ENCODE data around the gene SENP6.
"Not testable (repeated sequence)": the region's sequence is repeated elsewhere in the genome, so short reads cannot be mapped to it uniquely, and the experiment has no call there.

SENP6 gene

DNA sequence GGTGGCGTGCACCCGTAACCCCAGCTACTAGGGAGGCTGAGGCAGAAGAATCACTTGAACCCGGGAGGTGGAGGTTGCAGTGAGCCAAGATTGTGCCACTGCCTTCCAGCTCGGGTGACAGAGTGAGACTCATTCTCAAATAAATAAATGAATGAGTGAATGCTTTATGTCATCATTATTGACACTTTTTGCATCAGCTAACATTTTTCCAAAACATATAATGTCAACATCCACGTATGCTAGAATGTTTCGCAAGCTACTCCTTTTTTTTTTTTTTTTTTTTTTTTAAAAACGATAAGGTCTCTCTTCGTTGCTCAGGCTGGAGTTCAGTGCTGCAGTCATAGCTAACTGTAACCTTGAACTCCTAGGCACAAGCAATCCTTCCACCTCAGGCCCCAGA, 72.2 kb downstream of the SENP6 start:
- DNase-seq = no peak

DNA sequence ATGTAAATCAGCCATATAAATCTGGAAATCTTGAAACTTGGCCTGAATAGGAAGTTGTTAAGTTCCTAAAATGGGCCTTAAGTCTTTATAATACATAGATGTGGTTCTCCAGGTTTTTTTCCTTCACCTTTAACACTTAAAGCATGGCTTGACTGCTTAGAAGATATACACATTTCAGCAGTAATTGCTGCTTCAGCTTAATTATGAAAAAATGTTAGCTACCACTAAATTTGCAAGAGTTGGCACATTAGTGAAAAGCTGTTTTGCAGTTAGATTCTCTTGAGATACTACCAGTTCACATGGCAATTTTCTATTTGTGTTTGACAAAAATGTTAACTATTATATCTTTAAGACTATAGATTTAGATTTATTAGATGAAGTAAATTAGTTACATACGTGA, 74.7 kb downstream of the SENP6 start:
- no peak for DNase-seq

DNA sequence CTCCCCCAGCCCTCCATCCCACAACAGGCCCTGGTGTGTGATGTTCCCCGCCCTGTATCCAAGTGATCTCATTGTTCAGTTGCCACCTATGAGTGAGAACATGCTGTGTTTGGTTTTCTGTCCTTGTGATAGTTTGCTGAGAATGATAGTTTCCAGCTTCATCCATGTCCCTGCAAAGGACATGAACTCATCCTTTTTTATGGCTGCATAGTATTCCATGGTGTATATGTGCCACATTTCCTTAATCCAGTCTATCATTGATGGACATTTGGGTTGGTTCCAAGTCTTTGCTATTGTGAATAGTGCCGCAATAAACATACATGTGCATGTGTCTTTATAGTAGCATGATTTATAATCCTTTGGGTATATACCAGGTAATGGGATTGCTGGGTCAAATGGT, 80.9 kb downstream of the SENP6 start:
- DNase-seq = not testable (repeated sequence)

DNA sequence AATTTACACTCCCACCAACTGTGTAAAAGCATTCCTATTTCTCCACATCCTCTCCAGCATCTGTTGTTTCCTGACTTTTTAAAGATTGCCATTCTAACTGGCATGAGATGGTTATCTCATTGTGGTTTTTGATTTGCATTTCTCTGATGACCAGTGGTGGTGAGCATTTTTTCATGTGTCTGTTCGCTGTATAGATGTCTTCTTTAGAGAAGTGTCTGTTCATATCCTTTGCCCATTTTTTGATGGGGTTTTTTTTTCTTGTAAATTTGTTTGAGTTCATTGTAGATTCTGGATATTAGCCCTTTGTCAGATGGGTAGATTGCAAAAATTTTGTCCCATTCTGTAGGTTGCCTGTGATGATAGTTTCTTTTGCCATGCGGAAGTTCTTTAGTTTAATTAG, 81.3 kb downstream of the SENP6 start:
- DNase-seq = not testable (repeated sequence)

DNA sequence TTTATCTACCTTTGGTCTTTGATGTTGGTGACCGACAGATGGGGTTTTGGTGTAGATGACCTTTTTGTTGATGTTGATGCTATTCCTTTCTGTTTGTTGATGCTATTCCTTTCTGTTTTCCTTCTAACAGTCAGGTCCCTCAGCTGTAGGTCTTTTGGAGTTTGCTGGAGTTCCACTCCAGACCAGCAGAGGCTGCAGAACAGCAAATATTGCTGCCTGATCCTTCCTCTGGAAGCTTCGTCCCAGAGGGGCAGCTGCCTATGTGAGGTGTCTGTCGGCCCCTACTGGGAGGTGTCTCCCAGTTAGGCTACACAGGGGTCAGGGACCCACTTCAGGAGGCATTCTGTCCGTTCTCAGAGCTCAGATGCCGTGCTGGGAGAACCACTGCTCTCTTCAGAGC, 85.9 kb downstream of the SENP6 start:
- DNase-seq = not testable (repeated sequence)

DNA sequence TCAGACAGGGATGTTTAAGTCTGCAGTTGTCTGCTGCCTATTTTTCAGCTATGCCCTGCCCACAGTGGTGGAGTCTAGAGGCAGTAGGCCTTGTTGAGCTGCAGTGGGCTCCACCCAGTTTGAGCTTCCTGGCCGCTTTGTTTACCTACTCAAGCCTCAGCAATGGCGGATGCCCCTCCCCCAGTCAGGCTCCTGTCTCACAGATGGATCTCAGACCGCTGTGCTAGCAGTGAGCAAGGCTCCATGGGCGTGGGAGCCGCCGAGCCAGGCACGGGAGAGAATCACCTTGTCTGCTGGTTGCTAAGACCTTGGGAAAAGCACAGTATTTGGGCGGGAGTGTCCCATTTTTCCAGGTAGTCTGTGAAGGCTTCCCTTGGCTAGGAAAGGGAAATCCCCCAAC, 86.3 kb downstream of the SENP6 start:
- not testable (repeated sequence) for DNase-seq

DNA sequence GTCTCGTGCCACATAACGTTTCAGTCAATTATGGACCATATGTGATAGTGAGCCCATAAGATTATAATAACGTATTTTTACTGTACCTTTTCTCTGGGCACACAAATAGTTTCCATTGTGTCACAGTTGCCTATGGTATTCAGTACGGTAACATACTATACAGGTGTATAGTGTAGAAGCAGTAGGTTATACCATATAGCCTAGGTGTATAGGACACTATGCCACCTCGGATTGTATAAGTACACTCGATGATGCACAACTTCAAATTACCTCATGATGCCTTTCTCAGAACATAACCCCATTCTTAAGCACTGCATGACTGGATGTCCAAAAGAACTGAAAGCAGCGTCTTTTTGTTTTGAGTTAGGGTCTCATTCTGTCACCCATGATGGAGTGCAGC, 87.9 kb downstream of the SENP6 start:
- DNase-seq = no peak

DNA sequence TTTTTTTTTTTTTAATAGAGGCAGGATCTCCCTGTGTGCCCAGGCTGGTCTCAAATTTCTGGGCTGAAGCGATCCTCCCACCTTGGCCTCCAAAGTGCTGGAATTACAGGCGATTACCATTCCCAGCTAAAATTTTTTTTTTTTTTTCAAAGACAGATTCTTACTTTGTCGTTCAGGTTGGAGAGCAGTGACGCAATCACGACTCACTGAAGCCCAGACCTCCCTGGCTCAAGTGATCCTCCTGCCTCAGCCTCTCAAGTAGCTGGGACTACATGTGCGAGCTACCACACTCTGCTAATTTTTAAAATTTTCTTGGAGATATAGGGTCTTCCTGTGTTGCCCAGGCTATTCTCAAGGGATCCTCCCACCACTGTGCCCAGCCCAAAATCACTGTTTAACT, 89.3 kb downstream of the SENP6 start:
- DNase-seq = no peak

DNA sequence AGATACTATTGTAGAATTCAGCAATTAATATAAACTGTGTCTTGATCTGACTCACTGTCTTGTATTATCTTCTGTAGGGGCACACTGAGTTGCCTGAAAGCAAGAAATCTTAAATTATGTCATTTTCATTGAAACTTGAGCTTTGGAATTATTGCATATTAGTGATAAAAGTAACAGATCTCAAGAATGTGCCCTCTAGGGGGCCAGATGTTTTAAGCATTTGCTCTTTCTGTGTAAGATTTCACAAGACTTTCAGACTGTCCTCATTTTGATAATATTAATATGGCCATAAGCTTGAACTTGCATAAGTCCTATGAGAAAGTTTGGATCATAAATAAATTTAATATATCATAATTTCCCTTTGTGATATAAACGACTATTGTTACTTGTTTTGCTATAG, 91.9 kb downstream of the SENP6 start:
- no peak for DNase-seq

DNA sequence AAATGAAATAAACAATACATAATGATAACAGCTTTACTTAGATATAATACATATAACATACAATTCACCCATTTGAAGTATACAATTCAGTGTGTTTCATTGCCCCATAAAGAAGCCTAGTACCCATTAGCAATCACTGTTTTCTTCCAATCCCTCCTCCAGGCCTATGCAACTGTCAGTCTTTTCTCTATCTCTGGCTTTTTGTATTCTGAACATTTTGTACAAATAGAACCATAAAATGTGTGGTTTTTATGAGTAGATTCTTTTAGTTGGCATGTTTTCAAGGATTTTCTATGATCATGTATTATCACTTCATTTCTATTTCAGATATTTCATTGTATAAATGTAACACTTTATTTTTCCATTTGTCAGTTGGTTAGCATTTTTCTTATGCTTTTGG, 92.7 kb downstream of the SENP6 start:
- DNase-seq = no peak

DNA sequence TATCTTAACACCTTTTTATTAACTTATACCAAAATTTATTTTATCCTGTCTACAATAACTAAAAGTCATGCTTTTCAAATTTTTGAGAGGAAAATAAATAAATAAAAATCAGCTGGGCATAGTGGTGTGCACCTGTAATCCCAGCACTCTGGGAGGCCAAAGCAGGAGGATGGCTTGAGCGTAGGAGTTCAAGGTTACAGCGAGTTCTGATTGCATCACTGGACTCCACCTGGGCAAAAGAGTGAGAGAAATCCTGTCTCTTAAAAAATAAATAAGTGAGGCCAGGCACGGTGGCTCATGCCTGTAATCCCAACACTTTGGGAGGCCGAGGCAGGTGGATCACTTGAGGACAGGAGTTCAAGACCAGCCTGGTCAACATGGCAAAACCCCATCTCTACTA, 106.7 kb downstream of the SENP6 start:
- DNase-seq = not testable (repeated sequence)

DNA sequence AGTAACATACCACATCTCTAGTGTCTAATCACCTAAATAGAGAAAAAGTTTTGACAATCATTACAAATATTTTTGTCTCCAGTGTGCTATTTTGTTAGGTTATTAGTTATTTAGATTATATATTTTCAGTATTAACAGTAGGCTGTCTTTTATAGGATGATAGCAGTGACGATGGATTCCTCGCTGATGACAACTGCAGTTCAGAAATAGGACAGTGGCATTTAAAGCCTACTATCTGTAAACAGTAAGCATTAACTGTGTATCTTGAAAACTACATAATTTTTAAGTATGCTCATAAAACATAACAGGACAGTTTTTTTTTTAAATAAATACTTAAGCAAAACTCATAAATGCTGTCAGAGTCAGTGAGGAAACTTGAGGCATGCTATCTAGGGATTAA, 109.5 kb downstream of the SENP6 start:
- no peak for DNase-seq

DNA sequence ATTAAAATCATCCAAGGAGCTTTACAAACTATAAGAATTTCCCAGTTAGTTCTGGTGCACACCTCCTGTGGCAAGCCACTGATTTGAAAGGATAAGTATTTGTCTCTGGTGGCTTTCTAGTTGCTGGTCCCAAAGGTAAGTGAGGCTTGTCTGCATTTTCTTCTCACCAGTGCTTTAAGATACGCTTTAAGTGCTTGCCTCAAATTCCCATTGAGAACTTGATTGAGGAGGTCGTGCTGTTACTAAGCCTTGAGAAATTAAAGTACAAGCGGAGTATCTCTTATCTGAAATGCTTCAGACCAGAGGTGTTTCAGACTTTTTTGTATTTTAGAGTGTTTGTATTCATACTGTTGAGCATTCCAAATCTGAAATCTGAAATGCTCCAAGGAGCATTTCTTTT, 117.5 kb downstream of the SENP6 start:
- DNase-seq = no peak

DNA sequence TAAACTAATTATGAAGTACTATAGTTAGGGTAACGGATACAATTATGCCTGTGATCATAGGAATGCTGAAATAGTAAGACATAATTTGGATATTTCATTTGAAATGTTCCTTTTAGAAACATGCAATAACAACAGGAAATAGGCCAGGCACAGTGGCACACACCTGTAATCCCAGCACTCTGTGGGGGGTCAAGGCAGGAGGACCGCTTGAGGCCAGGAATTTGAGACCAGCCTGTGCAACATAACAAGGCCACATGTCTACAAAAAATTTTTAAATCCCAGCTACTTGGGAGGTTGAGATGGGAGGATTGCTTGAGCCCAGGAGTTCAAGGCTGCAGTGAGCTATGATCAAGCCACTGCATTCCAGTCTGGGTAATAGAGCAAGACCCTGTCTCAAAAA, 121.7 kb downstream of the SENP6 start:
- DNase-seq = no peak

DNA sequence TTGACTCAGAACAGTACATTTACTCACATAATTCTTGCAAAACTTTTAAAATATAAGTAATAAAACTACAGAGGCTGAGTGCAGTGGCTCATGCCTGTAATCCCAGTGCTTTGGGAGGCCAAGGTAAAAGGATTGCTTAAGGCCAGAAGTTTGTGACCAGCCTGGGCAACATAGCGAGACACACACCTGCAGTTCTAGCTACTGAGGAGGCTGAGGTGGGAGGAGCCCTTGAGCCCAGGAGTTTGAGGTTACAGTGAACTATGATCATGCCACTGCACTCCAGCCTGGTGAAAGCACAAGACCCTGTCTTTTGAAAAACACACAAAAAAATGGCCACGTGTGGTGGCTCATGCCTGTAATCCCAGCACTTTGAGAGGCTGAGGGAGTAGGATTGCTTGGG, 125.5 kb downstream of the SENP6 start:
- no peak for DNase-seq

DNA sequence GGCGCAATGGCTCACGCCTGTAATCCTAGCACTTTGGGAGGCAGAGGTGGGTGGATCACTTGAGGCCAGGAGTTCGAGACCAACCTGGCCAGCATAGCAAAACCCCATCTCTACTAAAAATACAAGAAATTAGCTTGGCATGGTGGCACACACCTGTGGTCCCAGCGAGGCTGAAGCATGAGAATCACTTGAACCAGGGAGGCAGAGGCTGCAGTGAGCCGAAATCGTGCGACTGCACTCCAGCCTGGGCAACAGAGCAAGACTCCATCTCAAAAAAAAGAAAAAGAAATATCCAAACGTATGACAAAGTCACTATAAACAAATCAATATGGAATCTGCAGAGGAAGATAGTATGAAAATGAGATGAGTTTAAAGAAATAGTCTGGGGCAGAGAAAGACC, 129.3 kb downstream of the SENP6 start:
- not testable (repeated sequence) for DNase-seq

DNA sequence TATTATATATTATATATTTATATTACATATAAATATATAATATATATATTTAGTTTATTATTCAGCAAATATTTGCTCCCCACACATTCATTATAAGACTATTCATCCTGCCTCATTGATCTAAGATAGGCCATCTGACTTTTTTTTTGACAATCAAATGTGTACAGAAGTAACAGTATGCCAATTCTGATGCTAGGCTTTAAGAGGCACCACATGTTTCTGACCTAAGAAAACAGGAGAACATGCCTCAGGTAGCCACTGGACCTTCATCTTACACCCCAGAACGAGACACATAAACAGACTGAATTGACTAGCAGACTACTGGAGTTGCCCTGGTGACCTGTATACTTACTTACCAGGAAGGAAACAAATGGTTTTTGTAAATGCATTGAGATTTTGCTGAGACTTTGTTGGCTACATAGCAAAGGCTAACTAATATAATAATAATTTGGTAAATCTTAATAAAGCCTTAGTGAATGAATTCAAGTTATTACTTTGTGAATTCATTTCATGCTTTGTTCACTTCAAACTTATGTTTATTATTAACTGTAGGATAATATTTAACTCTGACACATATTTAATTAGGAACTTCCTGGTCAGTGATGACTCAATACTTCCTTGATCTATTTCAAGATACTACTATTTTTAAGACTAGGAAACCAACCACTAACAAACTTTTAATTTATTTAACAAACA, 134.0 kb downstream of the SENP6 start:
- DNase-seq = no peak

DNA sequence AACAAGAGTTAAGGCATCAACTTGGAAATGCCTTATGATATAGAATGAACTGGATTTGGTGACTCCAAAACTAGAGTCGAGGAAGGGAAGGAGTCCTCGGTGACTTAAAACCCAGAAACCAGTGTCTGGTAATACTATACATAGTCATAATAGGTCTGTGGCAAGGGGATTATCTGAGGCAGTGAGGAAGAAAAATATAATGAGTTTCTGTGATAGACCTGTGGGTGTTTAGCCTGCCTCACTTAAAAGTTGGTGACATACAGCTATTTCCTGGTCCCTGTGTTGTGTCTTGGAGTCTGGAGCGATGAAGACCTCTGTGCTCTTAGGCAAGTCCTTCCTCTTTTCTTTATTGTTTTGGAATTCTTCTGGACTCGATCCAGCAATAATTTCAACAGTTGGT, 142.3 kb downstream of the SENP6 start:
- no peak for DNase-seq

DNA sequence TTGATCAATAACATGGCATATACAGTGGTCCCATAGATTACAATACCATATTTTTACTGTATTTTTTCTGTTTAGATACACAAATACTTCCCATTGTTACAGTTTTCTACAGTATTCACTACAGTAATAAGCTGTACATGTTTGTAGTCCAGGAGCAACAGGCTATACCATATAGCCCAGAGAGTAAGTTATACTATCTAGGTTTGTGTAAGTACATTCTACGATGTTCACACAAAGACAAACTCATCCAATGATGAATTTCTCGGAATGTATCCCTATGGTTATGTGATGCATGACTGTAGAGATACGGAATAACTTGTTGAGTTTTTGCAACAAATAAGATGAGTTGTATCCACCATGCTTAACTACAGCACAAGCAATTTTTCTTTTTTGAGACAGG, 143.7 kb downstream of the SENP6 start:
- DNase-seq = no peak

DNA sequence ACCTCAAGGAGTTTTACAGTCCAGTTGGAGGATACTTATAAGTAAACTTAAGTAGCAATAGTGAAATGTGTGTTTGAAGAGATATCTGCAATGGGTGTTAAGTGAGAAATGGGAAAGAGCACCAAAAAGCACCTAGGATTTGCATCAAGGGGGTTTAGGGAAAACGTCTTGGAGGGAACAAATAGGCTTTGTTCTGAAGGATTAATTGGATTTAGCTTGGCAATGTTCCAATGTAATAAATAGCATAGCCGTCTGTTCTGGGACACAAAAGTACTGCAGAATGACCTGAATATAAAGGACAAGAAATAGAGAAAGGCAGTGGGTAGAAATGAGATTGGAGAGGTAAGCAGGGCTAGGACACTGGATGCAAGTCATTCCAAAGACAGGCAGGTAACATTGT, 144.5 kb downstream of the SENP6 start:
- DNase-seq = no peak

DNA sequence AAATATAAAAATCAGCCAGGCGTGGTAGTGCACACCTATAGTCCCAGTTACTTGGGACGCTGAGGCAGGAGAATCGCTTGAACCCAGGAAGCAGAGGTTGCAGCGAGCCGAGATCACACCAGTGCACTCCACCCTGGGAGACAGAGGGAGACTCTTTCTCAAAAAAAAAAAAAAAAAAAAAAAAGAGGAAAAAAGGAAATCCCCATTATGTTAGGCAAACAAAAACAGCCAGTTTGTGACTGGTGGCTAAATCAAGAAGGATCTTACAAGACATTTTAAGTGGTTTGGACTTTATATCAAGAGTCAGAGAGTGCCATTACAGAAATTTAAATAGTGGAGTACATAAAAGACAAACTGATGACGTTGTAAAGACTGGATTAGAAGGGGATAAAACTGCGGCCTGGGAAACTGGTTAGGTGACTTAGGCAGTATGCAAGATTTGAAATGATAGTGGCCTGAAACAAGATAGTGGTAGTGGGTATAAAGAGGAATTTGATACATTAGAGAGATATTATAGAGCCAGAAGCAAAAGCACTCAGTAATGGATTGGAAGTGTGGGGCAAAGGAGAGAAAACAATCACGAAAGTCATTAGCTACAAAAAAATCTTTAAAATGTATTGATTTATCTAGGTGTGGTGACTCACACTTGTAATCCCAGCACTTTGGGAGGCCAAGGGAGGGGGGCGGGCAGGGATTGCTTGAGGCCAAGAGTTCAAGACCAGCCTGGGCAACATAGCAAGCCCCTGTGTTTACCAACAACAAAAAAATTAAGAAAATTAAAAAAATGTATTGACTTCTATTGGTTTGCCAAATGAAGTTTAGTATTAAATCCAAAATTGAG, 145.7 kb downstream of the SENP6 start:
- no peak for DNase-seq

DNA sequence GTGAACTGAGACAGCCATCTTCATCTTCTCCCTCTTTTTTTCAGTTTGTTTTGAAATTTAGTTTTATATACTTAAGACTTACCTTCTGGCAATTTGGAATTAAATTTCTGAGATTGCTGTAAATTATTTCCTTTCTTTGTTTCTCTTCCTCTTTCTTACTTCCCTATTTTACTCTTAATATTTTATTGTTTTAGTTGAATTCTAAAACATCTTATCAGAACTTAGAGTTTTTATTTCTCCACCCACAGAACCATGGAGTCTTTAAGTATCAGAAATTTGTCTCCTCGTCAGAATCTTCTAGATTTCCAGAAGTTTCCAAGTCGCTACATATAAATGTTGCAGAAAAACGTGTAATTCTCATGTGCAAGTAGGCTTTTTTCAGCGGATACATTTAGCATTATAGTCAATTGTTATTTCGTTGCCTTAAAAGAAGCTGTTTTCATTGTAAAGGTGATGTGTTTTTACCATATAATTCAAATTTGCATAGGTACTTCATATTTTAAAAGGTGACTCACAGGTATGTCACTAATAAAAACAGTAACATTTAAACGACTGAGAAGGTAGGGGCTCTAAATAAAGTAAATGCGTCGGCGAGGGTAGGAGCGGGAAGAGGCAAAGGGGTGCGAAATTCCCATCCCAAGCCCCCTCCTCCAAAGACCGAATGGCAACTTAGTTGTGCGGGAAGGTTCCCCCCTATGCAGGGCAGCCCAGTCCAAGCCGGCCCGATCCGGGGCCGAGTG, 146.5 kb downstream of the SENP6 start:
- no peak for DNase-seq

DNA sequence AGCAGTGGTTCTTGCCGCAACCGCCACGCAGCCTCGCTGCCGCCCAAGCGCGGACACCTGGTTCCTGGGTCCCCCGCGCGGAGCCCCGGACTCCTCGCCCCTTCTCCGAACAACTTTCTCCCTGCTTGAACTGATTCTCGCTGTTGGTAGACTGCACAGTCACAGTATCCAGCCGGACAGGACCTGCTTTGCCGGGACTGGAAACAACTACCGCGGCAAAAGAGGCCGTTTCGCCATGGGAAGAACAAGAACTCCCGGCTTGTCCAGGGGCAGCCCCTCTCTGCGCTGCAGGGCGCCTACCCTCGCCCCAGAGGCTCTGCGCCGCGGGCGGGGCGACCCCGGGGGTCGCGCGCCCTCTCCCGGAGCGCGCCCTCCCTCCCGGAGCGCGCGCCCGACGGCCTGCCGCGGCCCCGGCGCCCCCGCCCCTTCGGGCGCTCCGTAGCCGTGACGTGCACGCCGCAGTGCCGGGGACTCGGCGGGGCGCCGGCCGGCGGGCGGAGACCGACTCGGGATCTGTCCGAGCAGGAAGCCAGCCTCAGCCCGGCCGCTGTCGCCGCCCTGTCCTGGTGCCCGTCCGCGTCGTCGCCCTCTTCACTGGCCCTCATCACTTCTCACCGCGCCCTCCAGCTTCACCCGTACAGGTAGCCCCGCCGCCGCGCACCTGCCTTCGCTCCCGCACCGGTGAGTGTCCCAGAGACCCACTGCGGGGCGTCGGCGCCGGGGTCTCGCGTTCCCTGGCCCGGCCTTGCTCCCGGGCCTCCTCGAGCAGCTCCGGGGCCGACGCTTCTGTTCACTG, 147.3 kb downstream of the SENP6 start, which contains the start of gene MYO6:
Gene MYO6 (plus strand): TSS at position 497 of the 796 bp plus-strand sequence. CDS start 68,309 bp downstream, outside the sequence.
- no peak for DNase-seq
